H1 (cell line): ENCODE data around the gene ATXN7. TPM values are rescaled to one million over a fixed set of nuclear protein-coding genes. Genes with fewer than 3 reads are reported as not detected.

Experiments
- CTCF ChIA-PET: fragments of 300-600 bp; sonication (Branson Sonifier 250); formaldehyde crosslinking; loops from one replicate; lab custom pipeline; 2021; ENCODE audit not compliant: partially characterized antibody; lab: Charles Lee
- POLR2A ChIA-PET: fragments of 300-600 bp; sonication (Branson Sonifier 250); formaldehyde crosslinking; loops from one replicate; lab custom pipeline; 2021; ENCODE audit warnings: inconsistent platforms; ENCODE audit not compliant: partially characterized antibody; lab: Charles Lee
- DNase-seq, 2 experiments: peaks; one replicate each; pipeline versions ENCODE4 v3.0.0 to v3.0.0-alpha.2; 2010 to 2022; ENCODE audit warnings: low spot score in 2 of 2, low read depth in 1 of 2, mixed read lengths in 1 of 2
- FAIRE-seq: peaks from 2 replicates; lab custom pipeline; 2011; peaks lifted over from hg19 to GRCh38; lab: Jason Lieb, UNC
- H2AFZ ChIP-seq: 2 replicates; pipeline ENCODE4 v1.8.1; 2012; ENCODE audit warnings: low read length, inconsistent platforms
- H2AK5ac ChIP-seq: 2 replicates; pipeline ENCODE4 v1.6.1; 2013; ENCODE audit warnings: low read depth, low read length
- H2BK120ac ChIP-seq: replicated peaks from 2 replicates; pipeline ENCODE3; 2013; ENCODE audit warnings: low read depth, low read length, inconsistent platforms
- H2BK12ac ChIP-seq: 2 replicates; pipeline ENCODE4 v1.6.1; 2013; ENCODE audit warnings: low read depth, low read length
- H2BK15ac ChIP-seq: 2 replicates; pipeline ENCODE4 v1.6.1; 2013; ENCODE audit warnings: low read length
- H2BK20ac ChIP-seq: 2 replicates; pipeline ENCODE4 v1.6.1; 2013; ENCODE audit warnings: low read length
- H2BK5ac ChIP-seq: 2 replicates; pipeline ENCODE4 v1.6.1; 2013; ENCODE audit warnings: low read depth, low read length
- H3K14ac ChIP-seq: 2 replicates; pipeline ENCODE4 v1.6.1; 2013; ENCODE audit warnings: inconsistent platforms; ENCODE audit not compliant: insufficient read length
- H3K18ac ChIP-seq: 2 replicates; pipeline ENCODE4 v1.6.1; 2013; ENCODE audit warnings: low read length; ENCODE audit errors: extremely low read depth
- H3K23ac ChIP-seq: 2 replicates; pipeline ENCODE4 v1.6.1; 2013; ENCODE audit warnings: inconsistent platforms; ENCODE audit not compliant: insufficient read length
- H3K23me2 ChIP-seq: 2 replicates; pipeline ENCODE4 v1.6.1; 2013; ENCODE audit warnings: low read depth, low read length
- H3K27ac ChIP-seq: 2 replicates; pipeline ENCODE4 v1.6.1; 2011; ENCODE audit warnings: low read depth, low read length, inconsistent platforms
- H3K27me3 ChIP-seq, 4 experiments: replicated peaks in 1 of 4; 1 replicate in 1 of 4; 2 replicates in 3 of 4; pipeline versions ENCODE4 v1.6.1 to v1.8.1; 2011 to 2013; ENCODE audit warnings: low read length in 3 of 4, mild to moderate bottlenecking in 3 of 4, inconsistent platforms in 2 of 4, mixed read lengths in 2 of 4, moderate library complexity in 1 of 4; ENCODE audit not compliant: control insufficient read depth in 3 of 4, insufficient read depth in 3 of 4; ENCODE audit errors: extremely low read depth in 1 of 4
- H3K36me3 ChIP-seq, 4 experiments: 2 replicates each; pipeline versions ENCODE4 v1.6.1 to v1.8.1; 2011 to 2013; ENCODE audit warnings: mild to moderate bottlenecking in 4 of 4, low read length in 3 of 4, moderate library complexity in 2 of 4, control low read depth in 1 of 4, inconsistent platforms in 1 of 4; ENCODE audit not compliant: insufficient read depth in 4 of 4, control insufficient read depth in 2 of 4
- H3K4ac ChIP-seq: replicated peaks from 2 replicates; pipeline ENCODE3; 2013; ENCODE audit warnings: low read length, low read depth, mixed read lengths, inconsistent platforms; ENCODE audit not compliant: insufficient read length
- H3K4me1 ChIP-seq, 4 experiments: replicated peaks in 1 of 4; 1 replicate in 1 of 4; 2 replicates in 3 of 4; pipeline versions ENCODE4 v1.6.1 to v1.8.1; 2011 to 2013; ENCODE audit warnings: low read length in 3 of 4, inconsistent platforms in 2 of 4, mixed read lengths in 1 of 4; ENCODE audit not compliant: insufficient read depth in 4 of 4, control insufficient read depth in 3 of 4
- H3K4me2 ChIP-seq, 2 experiments: 2 replicates each; pipeline versions ENCODE4 v1.6.1 to v1.8.1; 2011 to 2013; ENCODE audit warnings: low read depth in 2 of 2, low read length in 2 of 2, control low read depth in 1 of 2, inconsistent platforms in 1 of 2, mild to moderate bottlenecking in 1 of 2; ENCODE audit not compliant: insufficient read depth in 1 of 2
- H3K4me3 ChIP-seq, 4 experiments: fragments of 200-600, 300-600 bp in 1 of 4; sonication (generic), shearing (Covaris generic), sonication (Bioruptor Twin) in 1 of 4; 2 replicates each; pipeline versions ENCODE4 v1.5.1 to v1.8.1; 2011 to 2016; ENCODE audit warnings: low read length in 4 of 4, low read depth in 3 of 4, control low read depth in 2 of 4, inconsistent platforms in 2 of 4, mild to moderate bottlenecking in 2 of 4, mixed read lengths in 1 of 4, moderate library complexity in 1 of 4; ENCODE audit not compliant: insufficient read depth in 2 of 4; ENCODE audit errors: extremely low read depth in 1 of 4
- H3K56ac ChIP-seq: replicated peaks from 2 replicates; pipeline ENCODE3; 2013; ENCODE audit warnings: low read depth, mild to moderate bottlenecking, mixed read lengths, low read length, inconsistent platforms; ENCODE audit not compliant: insufficient read length
- H3K79me1 ChIP-seq: 2 replicates; pipeline ENCODE4 v1.6.1; 2013; ENCODE audit warnings: low read depth, low read length, control low read depth
- H3K79me2 ChIP-seq, 2 experiments: 2 replicates each; pipeline versions ENCODE4 v1.6.1 to v1.8.1; 2012 to 2013; ENCODE audit warnings: low read length in 2 of 2, mild to moderate bottlenecking in 2 of 2, inconsistent platforms in 1 of 2; ENCODE audit not compliant: insufficient read depth in 2 of 2, control insufficient read depth in 1 of 2
- H3K9ac ChIP-seq, 4 experiments: replicated peaks in 1 of 4; 1 replicate in 1 of 4; 2 replicates in 3 of 4; pipeline versions ENCODE4 v1.6.1 to v1.8.1; 2011 to 2013; ENCODE audit warnings: low read depth in 3 of 4, low read length in 3 of 4, control low read depth in 2 of 4, mild to moderate bottlenecking in 2 of 4, moderate library complexity in 2 of 4, inconsistent platforms in 1 of 4; ENCODE audit errors: extremely low read depth in 1 of 4
- H3K9me3 ChIP-seq, 2 experiments: 2 replicates each; pipeline versions ENCODE4 v1.6.1 to v1.8.1; 2012 to 2013; ENCODE audit warnings: mild to moderate bottlenecking in 2 of 2, moderate library complexity in 2 of 2, control low read depth in 1 of 2, inconsistent platforms in 1 of 2, low read depth in 1 of 2, low read length in 1 of 2, mixed read lengths in 1 of 2; ENCODE audit not compliant: insufficient read depth in 2 of 2
- H4K20me1 ChIP-seq, 2 experiments: replicated peaks in 1 of 2; 2 replicates each; pipeline versions ENCODE3 to v1.8.1; 2011 to 2013; ENCODE audit warnings: inconsistent platforms in 2 of 2, low read length in 2 of 2, mild to moderate bottlenecking in 1 of 2; ENCODE audit not compliant: insufficient read depth in 2 of 2, control insufficient read depth in 1 of 2
- H4K5ac ChIP-seq: 2 replicates; pipeline ENCODE4 v1.6.1; 2013; ENCODE audit warnings: low read length, low read depth, mixed read lengths, inconsistent platforms; ENCODE audit not compliant: insufficient read length
- H4K8ac ChIP-seq: 2 replicates; pipeline ENCODE4 v1.8.0; 2013; ENCODE audit warnings: mild to moderate bottlenecking, moderate library complexity, low read length, inconsistent platforms; ENCODE audit not compliant: insufficient read depth; ENCODE audit errors: extremely low read depth
- H4K91ac ChIP-seq: replicated peaks from 2 replicates; pipeline ENCODE3; 2013; ENCODE audit warnings: low read length, mixed read lengths, inconsistent platforms; ENCODE audit not compliant: insufficient read length
- CBX5 ChIP-seq: fragments of 300-800, 300-1000 bp; sonication (generic); IDR thresholded peaks from 2 replicates; pipeline ENCODE4 v1.7.1; 2016; ENCODE audit warnings: antibody characterized with exemption, low read length, low read depth
- CHD2 ChIP-seq: IDR thresholded peaks from 2 replicates; pipeline ENCODE4 v1.6.1; 2012; ENCODE audit warnings: low read length, improper control_type of control experiment
- CTBP2 ChIP-seq: IDR thresholded peaks from 2 replicates; pipeline ENCODE4 v1.7.0; 2011; ENCODE audit warnings: borderline replicate concordance, mild to moderate bottlenecking, moderate library complexity, mixed read lengths, low read length; ENCODE audit not compliant: insufficient read depth, insufficient read length
- HDAC2 ChIP-seq, 2 experiments: fragments of 300-600 bp in 1 of 2; sonication (generic) in 1 of 2; IDR thresholded peaks; 2 replicates each; pipeline ENCODE4 v1.6.1; 2011 to 2012; ENCODE audit warnings: low read depth in 2 of 2, low read length in 2 of 2, mild to moderate bottlenecking in 2 of 2, moderate library complexity in 2 of 2, borderline replicate concordance in 1 of 2, inconsistent platforms in 1 of 2
- MAFK ChIP-seq: IDR thresholded peaks from 2 replicates; pipeline ENCODE4 v1.6.1; 2012; ENCODE audit warnings: low read depth, mild to moderate bottlenecking, improper control_type of control experiment, low read length
- POLR2AphosphoS5 ChIP-seq: IDR thresholded peaks from 2 replicates; pipeline ENCODE4 v1.6.1; 2011; ENCODE audit warnings: low read depth, low read length
- POU5F1 ChIP-seq: IDR thresholded peaks from 2 replicates; pipeline ENCODE4 v1.6.1; 2011; ENCODE audit warnings: low read depth, mild to moderate bottlenecking, low read length, moderate library complexity
- SRF ChIP-seq: IDR thresholded peaks from 2 replicates; pipeline ENCODE4 v1.6.1; 2011; ENCODE audit warnings: mild to moderate bottlenecking, low read depth, low read length, moderate library complexity
- WGBS, 2 experiments: shearing (Covaris generic) in 1 of 2; methylation state at CpG; one replicate each; pipeline versions ENCODE4 v1.1.6 to v1.1.7; 2013 to 2015; ENCODE audit warnings: low lambda C conversion rate in 2 of 2, mixed read lengths in 2 of 2, inconsistent platforms in 1 of 2, low coverage in 1 of 2, missing lambda C conversion rate in 1 of 2; ENCODE audit not compliant: insufficient replicate concordance in 2 of 2, insufficient coverage in 1 of 2, insufficient read length in 1 of 2; ENCODE audit errors: extremely low coverage in 1 of 2, missing lambda C conversion rate in 1 of 2; 5-methylcytosine and 5-hydroxymethylcytosine counted together
- polyA plus RNA-seq, 7 experiments: library from polyadenylated mRNA; depleted of rRNA in 3 of 7; stranded (reverse) in 5 of 7; unstranded in 2 of 7; fragments of >200 nt in 5 of 7; fragments of 200-250 nt in 2 of 7; gene quantifications; 1 replicate in 5 of 7; 2 replicates in 1 of 7; 4 replicates in 1 of 7; pipeline versions ENCODE4 v1.2.1 to v1.2.3, GENCODE V29; 2011 to 2013; ENCODE audit warnings: missing spikeins in 2 of 7, mixed read lengths in 2 of 7
- total RNA-seq: library from RNA; stranded (reverse); fragmentation: NEBNext Ultra II Directional; extraction: Animal tissue kit (Norgen Biotek cat#: 25700); gene quantifications from 2 replicates; pipeline ENCODE4 v1.2.1, GENCODE V29; 2021
- TF ChIP-seq, protein P1 (sequence below): IDR thresholded peaks from 2 replicates; pipeline ENCODE4 v1.6.1; 2012; ENCODE audit warnings: inconsistent platforms

The ATXN7 gene
- total and polyA plus RNA-seq, 2 of the 8 experiments (the other 6 are each of a cell fraction or from before 2014, with no cell fraction given) = 15.5 to 16.8 TPM

DNA sequence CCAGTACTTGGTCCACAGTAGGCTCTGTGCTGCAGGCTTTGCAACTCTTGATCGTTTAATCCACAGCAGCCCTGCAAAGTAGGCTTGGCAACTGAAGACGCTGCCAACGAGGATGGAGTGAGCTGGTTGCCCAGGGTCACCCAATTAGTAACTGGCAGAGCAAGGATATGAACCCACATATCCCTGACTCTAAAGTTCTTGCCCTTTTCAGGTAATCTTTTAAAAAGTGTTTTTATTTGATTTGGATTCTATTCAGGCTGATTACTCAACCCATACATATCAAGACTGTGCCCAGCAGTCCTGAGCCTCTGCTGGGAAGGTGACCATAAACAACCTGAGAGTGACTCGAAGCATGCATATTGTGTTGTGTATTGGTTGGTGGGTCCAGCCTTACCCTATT, 109.3 kb downstream of the ATXN7 start:
- Histone ChIP-seq H3K27ac (no peak overlapping the region), H2AFZ (no peak overlapping the region)
- TF ChIP-seq, protein P1, sequence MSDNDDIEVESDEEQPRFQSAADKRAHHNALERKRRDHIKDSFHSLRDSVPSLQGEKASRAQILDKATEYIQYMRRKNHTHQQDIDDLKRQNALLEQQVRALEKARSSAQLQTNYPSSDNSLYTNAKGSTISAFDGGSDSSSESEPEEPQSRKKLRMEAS = no peak
- TF ChIP-seq CHD2 (no peak), SRF (no peak), CBX5 (no peak), POLR2AphosphoS5 (no peak), CTBP2 (no peak), POU5F1 (no peak), HDAC2 (IDR thresholded peaks at IDR 0.05; ENCODE audit: borderline replicate concordance in 1 of 2, low read depth in 2 of 2, low read length in 2 of 2) (no peak), MAFK (no peak)

More for the DNA sequence above, 109.3 kb downstream of the ATXN7 start:
- Histone ChIP-seq H2AK5ac (no peak overlapping the region), H3K79me2 (peaks cover 0 to 15% of the 10 kb centered on the region in 2 experiments; a peak in 2 of 4 replicates), H3K36me3 (no peaks in the 10 kb centered on the region), H2BK15ac (no peak overlapping the region), H3K9me3 (no peaks in the 10 kb centered on the region), H4K91ac (no peak overlapping the region), H2BK120ac (no peak overlapping the region), H4K5ac (no peak overlapping the region), H3K79me1 (peaks cover 2% of the 10 kb centered on the region; the same call in 1 of the 2 replicates), H4K8ac (no peak overlapping the region), H3K4me3 (no peak overlapping the region), H4K20me1 (peaks cover 0 to 2% of the 10 kb centered on the region in 2 experiments), H3K18ac (no peak overlapping the region), H3K27me3 (no peaks in the 10 kb centered on the region), H2BK20ac (no peak overlapping the region), H2BK12ac (no peak overlapping the region), H3K23me2 (no peaks in the 10 kb centered on the region), H3K9ac (no peak overlapping the region), H3K4me2 (no peak overlapping the region), H3K4ac (no peak overlapping the region), H3K14ac (no peak overlapping the region), H3K4me1 (peaks cover 5 to 34% (median 20%) of the 10 kb centered on the region in 4 experiments), H2BK5ac (no peak overlapping the region), H3K23ac (no peak overlapping the region), H3K56ac (no peak overlapping the region)
- POLR2A ChIA-PET = interaction anchor here (1.0 kb wide), 1 partner anchor 8 kb away, joined by 3 read pairs; no protein-coding TSS in a partner anchor
- DNase-seq = no peak
- CTCF ChIA-PET = interaction anchor here (0.9 to 4.5 kb wide), 6 partner anchors 11 to 57 kb away, joined by 3 to 29 read pairs (median 4); no protein-coding TSS in a partner anchor
- 96% methylated on average over 4 of the region's 4 CpGs; no CpG with 5 or more reads in 1 of the 2 experiments for WGBS, 2 experiments
- no peak for FAIRE-seq
